ENCODE measurements around the gene DNAH17. TPM values are rescaled to one million over a fixed set of nuclear protein-coding genes. Genes with fewer than 3 reads are reported as not detected.

Gene DNAH17
- total RNA-seq, 1 donor from 2014 or later, result not detected

- no peaks in the 10 kb centered on the region for H3K36me3 ChIP-seq
- H3K4me3 ChIP-seq, result no peak overlapping the region
- H3K4me1 ChIP-seq, result no peaks in the 10 kb centered on the region
- DNase-seq, result no peak
- H3K27me3 ChIP-seq (ENCODE audit: low read depth), result no peaks in the 10 kb centered on the region
- intact Hi-C loops (cut with micrococcal nuclease), result no loop called here
- TF ChIP-seq CTCF (IDR thresholded peaks at IDR 0.05; ENCODE audit: borderline replicate concordance), result no peak
- H3K9me3 ChIP-seq (replicated peaks), result peaks cover 8% of the 10 kb centered on the region
- H3K27ac ChIP-seq (replicated peaks), result no peak overlapping the region
Measured at GRCh38 chr17:78541488-78542206, 35.5 kb downstream of the DNAH17 start.

GRCh38 chr17:78539781-78540180 is 37.4 kb downstream of the DNAH17 start:
- DNase-seq, result no peak
- TF ChIP-seq CTCF (IDR thresholded peaks at IDR 0.05; ENCODE audit: borderline replicate concordance), result no peak
- H3K9me3 ChIP-seq (replicated peaks), result no peaks in the 10 kb centered on the region
- no peaks in the 10 kb centered on the region for H3K36me3 ChIP-seq
- no peak overlapping the region for H3K4me3 ChIP-seq
- H3K4me1 ChIP-seq, result peaks cover 8% of the 10 kb centered on the region
- no peaks in the 10 kb centered on the region for H3K27me3 ChIP-seq (ENCODE audit: low read depth)
- no peak overlapping the region for H3K27ac ChIP-seq (replicated peaks)
- intact Hi-C loops (cut with micrococcal nuclease), result no loop called here

- H3K27me3 ChIP-seq (ENCODE audit: low read depth), result no peaks in the 10 kb centered on the region
- no peak overlapping the region for H3K27ac ChIP-seq (replicated peaks)
- no peaks in the 10 kb centered on the region for H3K36me3 ChIP-seq
- H3K4me3 ChIP-seq, result no peak overlapping the region
- no peak for TF ChIP-seq CTCF (IDR thresholded peaks at IDR 0.05; ENCODE audit: borderline replicate concordance)
- intact Hi-C loops (cut with micrococcal nuclease), result no loop called here
- peaks cover 8% of the 10 kb centered on the region for H3K4me1 ChIP-seq
- no peak for DNase-seq
- H3K9me3 ChIP-seq (replicated peaks), result no peaks in the 10 kb centered on the region
Measured at GRCh38 chr17:78538033-78538776, 39.0 kb downstream of the DNAH17 start.

- TF ChIP-seq CTCF (IDR thresholded peaks at IDR 0.05; ENCODE audit: borderline replicate concordance), result no peak
- H3K4me3 ChIP-seq, result no peak overlapping the region
Measured at GRCh38 chr17:78537217-78537860, 39.9 kb downstream of the DNAH17 start.

GRCh38 chr17:78535273-78536197 is 41.7 kb downstream of the DNAH17 start:
- intact Hi-C loops (cut with micrococcal nuclease), result no loop called here
- no peak overlapping the region for H3K27ac ChIP-seq (replicated peaks)
- no peak for TF ChIP-seq CTCF (IDR thresholded peaks at IDR 0.05; ENCODE audit: borderline replicate concordance)

More at GRCh38 chr17:78537217-78537860, 39.9 kb downstream of the DNAH17 start:
- Histone ChIP-seq H3K9me3 (replicated peaks) (no peaks in the 10 kb centered on the region), H3K36me3 (no peaks in the 10 kb centered on the region), H3K27ac (replicated peaks) (no peak overlapping the region), H3K4me1 (peaks cover 8% of the 10 kb centered on the region), H3K27me3 (ENCODE audit: low read depth) (no peaks in the 10 kb centered on the region)
- no peak for DNase-seq
- intact Hi-C loops (cut with micrococcal nuclease), result no loop called here

More at GRCh38 chr17:78535273-78536197, 41.7 kb downstream of the DNAH17 start:
- Histone ChIP-seq H3K36me3 (no peaks in the 10 kb centered on the region), H3K9me3 (replicated peaks) (no peaks in the 10 kb centered on the region), H3K4me1 (peaks cover 8% of the 10 kb centered on the region), H3K27me3 (ENCODE audit: low read depth) (no peaks in the 10 kb centered on the region), H3K4me3 (no peak overlapping the region)
- no peak for DNase-seq
